Measurements from ENCODE around the gene ERG28. TPM values are rescaled to one million over a fixed set of nuclear protein-coding genes. Genes with fewer than 3 reads are reported as not detected.
A peak's percentile ranks its signal among the peaks of the same experiment; 100 is the strongest.

ERG28 gene, protein sequence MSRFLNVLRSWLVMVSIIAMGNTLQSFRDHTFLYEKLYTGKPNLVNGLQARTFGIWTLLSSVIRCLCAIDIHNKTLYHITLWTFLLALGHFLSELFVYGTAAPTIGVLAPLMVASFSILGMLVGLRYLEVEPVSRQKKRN
- 14.8 and 17.0 TPM in 2 replicates for polyA plus RNA-seq (2012; rRNA removed)
- 16.7 and 16.9 TPM in 2 replicates for polyA plus RNA-seq (2012; cell fraction: cytosol; rRNA removed)
- 3.1 and 3.9 TPM in 2 replicates for polyA plus RNA-seq (2012; cell fraction: nucleus; rRNA removed)

- POLR2A ChIA-PET, result interaction anchor here (0.6 to 1.6 kb wide), 6 partner anchors 8 to 582 kb away, joined by 3 to 5 read pairs (median 3); no protein-coding TSS in a partner anchor
- TF ChIP-seq GABPA (IDR thresholded peaks at IDR 0.05; ENCODE audit: low read depth) (peak; percentile 63), YY1 (IDR thresholded peaks at IDR 0.05; ENCODE audit: low read depth) (0 out of 2 replicates have a peak, but pooled peaks have one; percentile 13), RAD21 (IDR thresholded peaks at IDR 0.05; ENCODE audit: low read length) (no peak), TCF12 (IDR thresholded peaks at IDR 0.05) (no peak), RFX5 (IDR thresholded peaks at IDR 0.05; ENCODE audit: low read length) (peak; percentile 67), PBX3 (IDR thresholded peaks at IDR 0.05) (peak; percentile 99), MXI1 (IDR thresholded peaks at IDR 0.05; ENCODE audit: low read depth, low read length) (peak; percentile 58), NRF1 (IDR thresholded peaks at IDR 0.05; ENCODE audit: low read depth, low read length) (peak; percentile 87), MAX (IDR thresholded peaks at IDR 0.05; ENCODE audit: low read depth) (peak; percentile 54; the same call in 1 of the 2 replicates), POLR2AphosphoS5 (IDR thresholded peaks at IDR 0.05; ENCODE audit: low read depth, low read length) (peak; percentile 38; the same call in 1 of the 2 replicates), FOXJ3 (CRISPR knock-in tag; IDR thresholded peaks at IDR 0.05) (no peak), SIN3A (IDR thresholded peaks at IDR 0.05; ENCODE audit: borderline replicate concordance, low read depth, low read length) (peak; percentile 81; the same call in 1 of the 2 replicates), CHD2 (IDR thresholded peaks at IDR 0.05; ENCODE audit: low read length, partially characterized antibody) (peak; percentile 72), EZH2phosphoT487 (IDR thresholded peaks at IDR 0.05; ENCODE audit: borderline replicate concordance, low read depth) (no peak)
- TF ChIP-seq, protein P1, sequence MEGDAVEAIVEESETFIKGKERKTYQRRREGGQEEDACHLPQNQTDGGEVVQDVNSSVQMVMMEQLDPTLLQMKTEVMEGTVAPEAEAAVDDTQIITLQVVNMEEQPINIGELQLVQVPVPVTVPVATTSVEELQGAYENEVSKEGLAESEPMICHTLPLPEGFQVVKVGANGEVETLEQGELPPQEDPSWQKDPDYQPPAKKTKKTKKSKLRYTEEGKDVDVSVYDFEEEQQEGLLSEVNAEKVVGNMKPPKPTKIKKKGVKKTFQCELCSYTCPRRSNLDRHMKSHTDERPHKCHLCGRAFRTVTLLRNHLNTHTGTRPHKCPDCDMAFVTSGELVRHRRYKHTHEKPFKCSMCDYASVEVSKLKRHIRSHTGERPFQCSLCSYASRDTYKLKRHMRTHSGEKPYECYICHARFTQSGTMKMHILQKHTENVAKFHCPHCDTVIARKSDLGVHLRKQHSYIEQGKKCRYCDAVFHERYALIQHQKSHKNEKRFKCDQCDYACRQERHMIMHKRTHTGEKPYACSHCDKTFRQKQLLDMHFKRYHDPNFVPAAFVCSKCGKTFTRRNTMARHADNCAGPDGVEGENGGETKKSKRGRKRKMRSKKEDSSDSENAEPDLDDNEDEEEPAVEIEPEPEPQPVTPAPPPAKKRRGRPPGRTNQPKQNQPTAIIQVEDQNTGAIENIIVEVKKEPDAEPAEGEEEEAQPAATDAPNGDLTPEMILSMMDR (IDR thresholded peaks at IDR 0.05), result no peak
- TF ChIP-seq, protein P2, sequence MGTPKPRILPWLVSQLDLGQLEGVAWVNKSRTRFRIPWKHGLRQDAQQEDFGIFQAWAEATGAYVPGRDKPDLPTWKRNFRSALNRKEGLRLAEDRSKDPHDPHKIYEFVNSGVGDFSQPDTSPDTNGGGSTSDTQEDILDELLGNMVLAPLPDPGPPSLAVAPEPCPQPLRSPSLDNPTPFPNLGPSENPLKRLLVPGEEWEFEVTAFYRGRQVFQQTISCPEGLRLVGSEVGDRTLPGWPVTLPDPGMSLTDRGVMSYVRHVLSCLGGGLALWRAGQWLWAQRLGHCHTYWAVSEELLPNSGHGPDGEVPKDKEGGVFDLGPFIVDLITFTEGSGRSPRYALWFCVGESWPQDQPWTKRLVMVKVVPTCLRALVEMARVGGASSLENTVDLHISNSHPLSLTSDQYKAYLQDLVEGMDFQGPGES (IDR thresholded peaks at IDR 0.05; ENCODE audit: low read depth, low read length), result peak; percentile 80
These were observed at the start of gene ERG28, which contains the start of gene TTLL5 for GRCh38 chr14:75660630-75661498. ERG28 (minus strand) TSS chr14:75660876; CDS start chr14:75657502, 3,374 bp downstream. TTLL5 (plus strand) TSS chr14:75661246; CDS start chr14:75663150, 1,904 bp downstream.

More at GRCh38 chr14:75660630-75661498, at the start of gene ERG28, which contains the start of gene TTLL5:
- Histone ChIP-seq H3K9me2 (no peaks in the 10 kb centered on the region), H3K9me3 (no peaks in the 10 kb centered on the region), H3K9ac (peak within 1 kb of the TSS; percentile 85), H2AFZ (ENCODE audit: low read depth) (peak within 1 kb of the TSS; percentile 96), H3K27me3 (ENCODE audit: insufficient read depth) (no peaks in the 10 kb centered on the region), H3K27ac (ENCODE audit: low read depth in 2 of 2, low read length in 1 of 2) (peak within 1 kb of the TSS; percentile 73 to 79), H3K36me3 (replicated peaks in 1 of 2; ENCODE audit: control insufficient read depth in 1 of 2, insufficient read depth in 2 of 2, low read length in 1 of 2) (peaks cover 10 to 32% of the 10 kb centered on the region in 2 experiments), H3K4me1 (ENCODE audit: control insufficient read depth in 1 of 2, insufficient read depth in 2 of 2, low read depth in 1 of 2, low read length in 1 of 2) (peaks cover 0 to 9% of the 10 kb centered on the region in 2 experiments; a peak in 2 of 4 replicates), H3K79me2 (ENCODE audit: insufficient read depth) (peaks cover 25% of the 10 kb centered on the region), H3F3A (replicated peaks; ENCODE audit: insufficient read depth) (no peaks in the 10 kb centered on the region), H4K20me1 (ENCODE audit: insufficient read depth) (no peaks in the 10 kb centered on the region), H3K4me2 (peak within 1 kb of the TSS; percentile 83), H3K4me3 (ENCODE audit: low read depth in 2 of 2, low read length in 1 of 2) (peak within 1 kb of the TSS; percentile 80 to 94)
- 1% methylated on average over 33 of the region's 60 CpGs for WGBS (ENCODE audit: low lambda C conversion rate)
- CTCF ChIA-PET, result interaction anchor here (1.0 to 2.0 kb wide), 6 partner anchors 10 to 246 kb away, joined by 3 to 25 read pairs (median 4); partner anchors contain the start of gene FLVCR2
- peak; percentile 95 for DNase-seq

Measured in SK-N-SH (cell line).